WTC11 (cell line): ENCODE results near the gene ARFGAP2. TPM values are rescaled to one million over a fixed set of nuclear protein-coding genes. Genes with fewer than 3 reads are reported as not detected.

Experiments used
- ATAC-seq: fragments of 200-7000 bp; cut with Tn5 transposase; 2 replicates; pipeline ENCODE4 v1.10.0; 2021; ENCODE audit warnings: mild to moderate bottlenecking, moderate library complexity
- CTCF ChIA-PET: fragments of 300-600 bp; sonication (Branson Sonifier 250); formaldehyde crosslinking; loops from one replicate; lab custom pipeline; 2021; ENCODE audit warnings: antibody characterized with exemption; lab: Charles Lee
- POLR2A ChIA-PET: fragments of 350-600 bp; sonication (Branson Sonifier 250); formaldehyde crosslinking; loops from one replicate; lab custom pipeline; 2021; ENCODE audit warnings: antibody characterized with exemption; lab: Charles Lee
- DNase-seq: peaks from one replicate; pipeline ENCODE4 v3.0.0; 2021; ENCODE audit warnings: low spot score
- H3K27ac Mint-ChIP-seq: 2 replicates; pipeline ENCODE4 v1.8.0; 2021; ENCODE audit warnings: mixed read lengths
- H3K27me3 Mint-ChIP-seq: 2 replicates; pipeline ENCODE4 v1.8.0; 2021; ENCODE audit warnings: low read depth, mild to moderate bottlenecking, moderate library complexity, mixed read lengths
- H3K36me3 Mint-ChIP-seq: 2 replicates; pipeline ENCODE4 v1.8.0; 2021; ENCODE audit warnings: mixed read lengths
- H3K4me1 Mint-ChIP-seq: 2 replicates; pipeline ENCODE4 v1.8.0; 2022; ENCODE audit warnings: mixed read lengths
- H3K4me3 Mint-ChIP-seq: 2 replicates; pipeline ENCODE4 v1.8.0; 2021; ENCODE audit warnings: mild to moderate bottlenecking, moderate library complexity, mixed read lengths
- H3K9me3 Mint-ChIP-seq: 2 replicates; pipeline ENCODE4 v1.8.0; 2021; ENCODE audit warnings: mixed read lengths
- AFF4 ChIP-seq: sonication (generic); formaldehyde crosslinking; IDR thresholded peaks from 2 replicates; pipeline ENCODE4 v1.8.1; 2023; ENCODE audit warnings: mild to moderate bottlenecking, missing genetic modification reagents, borderline replicate concordance
- ATF2 ChIP-seq: sonication (generic); formaldehyde crosslinking; IDR thresholded peaks from 2 replicates; pipeline ENCODE4 v1.8.1; 2022; ENCODE audit warnings: low read depth, missing genetic modification reagents, borderline replicate concordance
- ELF4 ChIP-seq: sonication (generic); formaldehyde crosslinking; IDR thresholded peaks from 2 replicates; pipeline ENCODE4 v1.8.1; 2022; ENCODE audit warnings: low read depth, mild to moderate bottlenecking, moderate library complexity, missing genetic modification reagents
- ETV6 ChIP-seq: sonication (generic); formaldehyde crosslinking; IDR thresholded peaks from 2 replicates; pipeline ENCODE4 v1.8.1; 2022; ENCODE audit warnings: mild to moderate bottlenecking, missing genetic modification reagents
- FOXJ3 ChIP-seq: sonication (generic); formaldehyde crosslinking; IDR thresholded peaks from 2 replicates; pipeline ENCODE4 v1.9.0; 2021; ENCODE audit warnings: missing genetic modification reagents, mild to moderate bottlenecking, borderline replicate concordance
- HMGA2 ChIP-seq: fragments of 250-450 bp; sonication (Bioruptor Pico); IDR thresholded peaks from 2 replicates; pipeline ENCODE4 v1.4.0; 2021; ENCODE audit warnings: mild to moderate bottlenecking, moderate library complexity
- MAX ChIP-seq: sonication (generic); formaldehyde crosslinking; IDR thresholded peaks from 2 replicates; pipeline ENCODE4 v1.8.0; 2022; ENCODE audit warnings: mild to moderate bottlenecking, missing genetic modification reagents
- MXD4 ChIP-seq: fragments of 250-450 bp; sonication (Bioruptor Pico); IDR thresholded peaks from 2 replicates; pipeline ENCODE4 v1.8.0; 2021; ENCODE audit warnings: mild to moderate bottlenecking, moderate library complexity, borderline replicate concordance
- MYBL2 ChIP-seq: sonication (generic); formaldehyde crosslinking; IDR thresholded peaks from 2 replicates; pipeline ENCODE4 v1.8.1; 2023; ENCODE audit warnings: mild to moderate bottlenecking, moderate library complexity, missing genetic modification reagents
- OVOL2 ChIP-seq: fragments of 250-450 bp; sonication (Bioruptor Pico); IDR thresholded peaks from 2 replicates; pipeline ENCODE4 v1.9.0; 2021; ENCODE audit warnings: mild to moderate bottlenecking, borderline replicate concordance
- ZNF138 ChIP-seq: sonication (generic); formaldehyde crosslinking; conservative IDR thresholded peaks from 2 replicates; pipeline ENCODE4 v1.8.1; 2022; ENCODE audit warnings: mild to moderate bottlenecking, moderate library complexity, missing genetic modification reagents
- ZNF423 ChIP-seq: fragments of 250-450 bp; sonication (Bioruptor Pico); IDR thresholded peaks from 2 replicates; pipeline ENCODE4 v2.1.2; 2022; ENCODE audit warnings: mild to moderate bottlenecking, moderate library complexity
- ZNF671 ChIP-seq: fragments of 250-450 bp; sonication (Bioruptor Pico); IDR thresholded peaks from 2 replicates; pipeline ENCODE4 v1.8.0; 2021; ENCODE audit warnings: mild to moderate bottlenecking
- total RNA-seq: library from RNA; stranded (reverse); gene quantifications from 3 replicates; pipeline ENCODE4 v1.2.3, GENCODE V29; 2021
- TF ChIP-seq, protein P1 (sequence below): sonication (generic); formaldehyde crosslinking; IDR thresholded peaks from 2 replicates; pipeline ENCODE4 v1.8.1; 2023; ENCODE audit warnings: mild to moderate bottlenecking, missing genetic modification reagents, moderate library complexity
- TF ChIP-seq, protein P2 (sequence below): sonication (generic); formaldehyde crosslinking; IDR thresholded peaks from 2 replicates; pipeline ENCODE4 v1.8.0; 2022; ENCODE audit warnings: missing genetic modification reagents
- TF ChIP-seq, protein P3 (sequence below): sonication (generic); formaldehyde crosslinking; IDR thresholded peaks from 2 replicates; pipeline ENCODE4 v1.8.1; 2022; ENCODE audit warnings: low read depth, mild to moderate bottlenecking, moderate library complexity, missing genetic modification reagents, borderline replicate concordance

The ARFGAP2 gene
- total RNA-seq, 1 experiment from 2014 or later, result 73.0 TPM

- TF ChIP-seq ETV6 (CRISPR knock-in tag) (no peak), ATF2 (CRISPR knock-in tag) (no peak), ELF4 (CRISPR knock-in tag) (no peak)
- TF ChIP-seq, protein P1, sequence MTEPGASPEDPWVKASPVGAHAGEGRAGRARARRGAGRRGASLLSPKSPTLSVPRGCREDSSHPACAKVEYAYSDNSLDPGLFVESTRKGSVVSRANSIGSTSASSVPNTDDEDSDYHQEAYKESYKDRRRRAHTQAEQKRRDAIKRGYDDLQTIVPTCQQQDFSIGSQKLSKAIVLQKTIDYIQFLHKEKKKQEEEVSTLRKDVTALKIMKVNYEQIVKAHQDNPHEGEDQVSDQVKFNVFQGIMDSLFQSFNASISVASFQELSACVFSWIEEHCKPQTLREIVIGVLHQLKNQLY, result no peak
Measured at GRCh38 chr11:47144541-47144940, 32.1 kb downstream of the ARFGAP2 start (continued).

- peaks cover 8% of the 10 kb centered on the region; the same call in 1 of the 2 replicates for H3K4me1 Mint-ChIP-seq
- TF ChIP-seq MAX (CRISPR knock-in tag), result no peak
- TF ChIP-seq, protein P2, sequence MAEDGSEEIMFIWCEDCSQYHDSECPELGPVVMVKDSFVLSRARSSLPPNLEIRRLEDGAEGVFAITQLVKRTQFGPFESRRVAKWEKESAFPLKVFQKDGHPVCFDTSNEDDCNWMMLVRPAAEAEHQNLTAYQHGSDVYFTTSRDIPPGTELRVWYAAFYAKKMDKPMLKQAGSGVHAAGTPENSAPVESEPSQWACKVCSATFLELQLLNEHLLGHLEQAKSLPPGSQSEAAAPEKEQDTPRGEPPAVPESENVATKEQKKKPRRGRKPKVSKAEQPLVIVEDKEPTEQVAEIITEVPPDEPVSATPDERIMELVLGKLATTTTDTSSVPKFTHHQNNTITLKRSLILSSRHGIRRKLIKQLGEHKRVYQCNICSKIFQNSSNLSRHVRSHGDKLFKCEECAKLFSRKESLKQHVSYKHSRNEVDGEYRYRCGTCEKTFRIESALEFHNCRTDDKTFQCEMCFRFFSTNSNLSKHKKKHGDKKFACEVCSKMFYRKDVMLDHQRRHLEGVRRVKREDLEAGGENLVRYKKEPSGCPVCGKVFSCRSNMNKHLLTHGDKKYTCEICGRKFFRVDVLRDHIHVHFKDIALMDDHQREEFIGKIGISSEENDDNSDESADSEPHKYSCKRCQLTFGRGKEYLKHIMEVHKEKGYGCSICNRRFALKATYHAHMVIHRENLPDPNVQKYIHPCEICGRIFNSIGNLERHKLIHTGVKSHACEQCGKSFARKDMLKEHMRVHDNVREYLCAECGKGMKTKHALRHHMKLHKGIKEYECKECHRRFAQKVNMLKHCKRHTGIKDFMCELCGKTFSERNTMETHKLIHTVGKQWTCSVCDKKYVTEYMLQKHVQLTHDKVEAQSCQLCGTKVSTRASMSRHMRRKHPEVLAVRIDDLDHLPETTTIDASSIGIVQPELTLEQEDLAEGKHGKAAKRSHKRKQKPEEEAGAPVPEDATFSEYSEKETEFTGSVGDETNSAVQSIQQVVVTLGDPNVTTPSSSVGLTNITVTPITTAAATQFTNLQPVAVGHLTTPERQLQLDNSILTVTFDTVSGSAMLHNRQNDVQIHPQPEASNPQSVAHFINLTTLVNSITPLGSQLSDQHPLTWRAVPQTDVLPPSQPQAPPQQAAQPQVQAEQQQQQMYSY (CRISPR knock-in tag), result peak; percentile 29; the same call in 1 of the 2 replicates
- TF ChIP-seq, all 79 proteins: peak for 1
- no peak overlapping the region for H3K27ac Mint-ChIP-seq
- no peaks in the 10 kb centered on the region for H3K27me3 Mint-ChIP-seq
- DNase-seq (no peak), ATAC-seq (no peak; the same call in none of the 2 replicates)
- ChIA-PET POLR2A (no interaction called here), CTCF (interaction anchor here (0.6 to 3.8 kb wide), 3 partner anchors 10 to 301 kb away, joined by 3 to 31 read pairs (median 4); no protein-coding TSS in a partner anchor)
- no peaks in the 10 kb centered on the region for H3K36me3 Mint-ChIP-seq
- no peak overlapping the region for H3K4me3 Mint-ChIP-seq
- no peaks in the 10 kb centered on the region for H3K9me3 Mint-ChIP-seq
Measured at GRCh38 chr11:47143322-47143721, 33.4 kb downstream of the ARFGAP2 start.

GRCh38 chr11:47139878-47140277 lies 36.8 kb downstream of the ARFGAP2 start:
- ChIA-PET CTCF (interaction anchor here (1.1 to 1.9 kb wide), 3 partner anchors 13 to 230 kb away, joined by 3 to 13 read pairs (median 3); no protein-coding TSS in a partner anchor), POLR2A (no interaction called here)
- no peaks in the 10 kb centered on the region for H3K9me3 Mint-ChIP-seq
- H3K27me3 Mint-ChIP-seq, result no peaks in the 10 kb centered on the region
- peaks cover 8% of the 10 kb centered on the region; the same call in 1 of the 2 replicates for H3K4me1 Mint-ChIP-seq
- no peak overlapping the region for H3K4me3 Mint-ChIP-seq
- DNase-seq, result no peak
- no peak overlapping the region for H3K27ac Mint-ChIP-seq
- ATAC-seq, result no peak
- peaks cover 4% of the 10 kb centered on the region; the same call in 1 of the 2 replicates for H3K36me3 Mint-ChIP-seq
- TF ChIP-seq AFF4 (CRISPR knock-in tag), result no peak
- no peak for TF ChIP-seq ATF2 (CRISPR knock-in tag)
- no peak for TF ChIP-seq MAX (CRISPR knock-in tag)
- TF ChIP-seq ZNF671, result no peak
- TF ChIP-seq MYBL2, result no peak
- no peak for TF ChIP-seq HMGA2 (CRISPR knock-in tag)
- no peak for TF ChIP-seq ZNF138
- TF ChIP-seq ZNF423 (CRISPR knock-in tag), result no peak
- TF ChIP-seq, protein P3, sequence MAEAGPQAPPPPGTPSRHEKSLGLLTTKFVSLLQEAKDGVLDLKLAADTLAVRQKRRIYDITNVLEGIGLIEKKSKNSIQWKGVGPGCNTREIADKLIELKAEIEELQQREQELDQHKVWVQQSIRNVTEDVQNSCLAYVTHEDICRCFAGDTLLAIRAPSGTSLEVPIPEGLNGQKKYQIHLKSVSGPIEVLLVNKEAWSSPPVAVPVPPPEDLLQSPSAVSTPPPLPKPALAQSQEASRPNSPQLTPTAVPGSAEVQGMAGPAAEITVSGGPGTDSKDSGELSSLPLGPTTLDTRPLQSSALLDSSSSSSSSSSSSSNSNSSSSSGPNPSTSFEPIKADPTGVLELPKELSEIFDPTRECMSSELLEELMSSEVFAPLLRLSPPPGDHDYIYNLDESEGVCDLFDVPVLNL, result no peak
- TF ChIP-seq MXD4 (CRISPR knock-in tag), result no peak
- no peak for TF ChIP-seq OVOL2 (CRISPR knock-in tag)
- TF ChIP-seq FOXJ3 (CRISPR knock-in tag), result no peak
